Astrocyte (in vitro differentiated cells and primary cell): Measurements from ENCODE around the gene ZNF837.

Experiments
- EZH2 ChIP-seq: IDR thresholded peaks from 2 replicates; pipeline ENCODE4 v1.6.1; 2012; ENCODE audit warnings: mild to moderate bottlenecking, low read length, inconsistent platforms; ENCODE audit not compliant: insufficient read depth
- TF ChIP-seq, protein P1 (sequence below): IDR thresholded peaks from 2 replicates; pipeline ENCODE4 v1.5.1; 2011; ENCODE audit warnings: low read depth, mild to moderate bottlenecking, inconsistent platforms, low read length, moderate library complexity; ENCODE audit not compliant: insufficient read depth

DNA sequence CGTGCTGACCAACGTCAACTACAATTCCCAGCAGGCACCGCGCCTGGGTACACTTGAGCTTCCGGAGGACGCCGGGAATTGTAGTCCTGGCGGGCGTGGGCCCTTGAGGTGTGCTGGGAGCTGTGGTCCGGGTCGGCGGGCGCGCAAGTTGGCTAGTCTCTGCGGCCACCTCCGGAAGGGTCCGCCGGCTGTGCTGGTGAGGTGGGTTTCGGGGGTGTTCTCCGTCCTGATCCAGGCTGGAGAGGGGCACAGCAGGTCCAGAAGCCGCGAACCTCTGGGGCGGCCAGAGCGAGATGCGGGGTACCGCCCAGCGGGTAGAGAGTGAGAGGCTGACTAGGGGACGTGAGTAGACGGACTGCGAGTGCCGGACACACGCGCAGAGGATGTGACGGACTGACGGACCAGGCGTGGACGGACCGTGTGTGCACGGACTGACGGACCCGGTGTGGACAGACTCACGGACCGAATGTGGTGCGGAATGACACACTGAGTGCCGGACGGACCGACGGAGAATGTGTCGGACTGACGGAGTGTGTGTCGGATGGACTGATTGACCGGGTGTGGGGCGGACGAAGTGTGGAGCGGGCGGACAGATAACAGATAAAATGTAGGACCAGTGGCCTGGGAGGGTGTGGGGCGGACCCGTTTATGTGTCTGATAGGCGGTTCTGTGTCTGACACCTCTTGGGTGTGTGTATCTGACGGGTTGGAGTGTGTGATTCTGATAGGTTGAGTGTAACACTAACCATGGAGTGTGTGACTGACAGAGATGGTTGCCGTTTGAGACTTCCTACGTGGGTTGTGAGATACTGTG lies 53.7 kb downstream of the ZNF837 start, which contains the start of gene ZSCAN22:
- TF ChIP-seq, protein P1, sequence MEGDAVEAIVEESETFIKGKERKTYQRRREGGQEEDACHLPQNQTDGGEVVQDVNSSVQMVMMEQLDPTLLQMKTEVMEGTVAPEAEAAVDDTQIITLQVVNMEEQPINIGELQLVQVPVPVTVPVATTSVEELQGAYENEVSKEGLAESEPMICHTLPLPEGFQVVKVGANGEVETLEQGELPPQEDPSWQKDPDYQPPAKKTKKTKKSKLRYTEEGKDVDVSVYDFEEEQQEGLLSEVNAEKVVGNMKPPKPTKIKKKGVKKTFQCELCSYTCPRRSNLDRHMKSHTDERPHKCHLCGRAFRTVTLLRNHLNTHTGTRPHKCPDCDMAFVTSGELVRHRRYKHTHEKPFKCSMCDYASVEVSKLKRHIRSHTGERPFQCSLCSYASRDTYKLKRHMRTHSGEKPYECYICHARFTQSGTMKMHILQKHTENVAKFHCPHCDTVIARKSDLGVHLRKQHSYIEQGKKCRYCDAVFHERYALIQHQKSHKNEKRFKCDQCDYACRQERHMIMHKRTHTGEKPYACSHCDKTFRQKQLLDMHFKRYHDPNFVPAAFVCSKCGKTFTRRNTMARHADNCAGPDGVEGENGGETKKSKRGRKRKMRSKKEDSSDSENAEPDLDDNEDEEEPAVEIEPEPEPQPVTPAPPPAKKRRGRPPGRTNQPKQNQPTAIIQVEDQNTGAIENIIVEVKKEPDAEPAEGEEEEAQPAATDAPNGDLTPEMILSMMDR, result no peak
- TF ChIP-seq EZH2, result no peak
